Astrocyte of the spinal cord (primary cell): Measurements from ENCODE around the gene SSBP2.

ENCODE experiments used
- DNase-seq: peaks from one replicate; pipeline ENCODE4 v3.0.0; 2011; ENCODE audit warnings: low read depth, low spot score
- H3K4me3 ChIP-seq: 2 replicates; pipeline ENCODE4 v1.5.1; 2011; ENCODE audit warnings: low read depth, mild to moderate bottlenecking, low read length, moderate library complexity
- in situ Hi-C: cut with HindIII; loops from 2 replicates; pipeline ENCODE4 v1.10.0; 2017; ENCODE audit warnings: low sequenced_read_pairs
- TF ChIP-seq, protein P1 (sequence below): IDR thresholded peaks from 2 replicates; pipeline ENCODE4 v1.5.1; 2012; ENCODE audit warnings: low read depth, mild to moderate bottlenecking, low read length, inconsistent platforms

SSBP2 gene

DNA sequence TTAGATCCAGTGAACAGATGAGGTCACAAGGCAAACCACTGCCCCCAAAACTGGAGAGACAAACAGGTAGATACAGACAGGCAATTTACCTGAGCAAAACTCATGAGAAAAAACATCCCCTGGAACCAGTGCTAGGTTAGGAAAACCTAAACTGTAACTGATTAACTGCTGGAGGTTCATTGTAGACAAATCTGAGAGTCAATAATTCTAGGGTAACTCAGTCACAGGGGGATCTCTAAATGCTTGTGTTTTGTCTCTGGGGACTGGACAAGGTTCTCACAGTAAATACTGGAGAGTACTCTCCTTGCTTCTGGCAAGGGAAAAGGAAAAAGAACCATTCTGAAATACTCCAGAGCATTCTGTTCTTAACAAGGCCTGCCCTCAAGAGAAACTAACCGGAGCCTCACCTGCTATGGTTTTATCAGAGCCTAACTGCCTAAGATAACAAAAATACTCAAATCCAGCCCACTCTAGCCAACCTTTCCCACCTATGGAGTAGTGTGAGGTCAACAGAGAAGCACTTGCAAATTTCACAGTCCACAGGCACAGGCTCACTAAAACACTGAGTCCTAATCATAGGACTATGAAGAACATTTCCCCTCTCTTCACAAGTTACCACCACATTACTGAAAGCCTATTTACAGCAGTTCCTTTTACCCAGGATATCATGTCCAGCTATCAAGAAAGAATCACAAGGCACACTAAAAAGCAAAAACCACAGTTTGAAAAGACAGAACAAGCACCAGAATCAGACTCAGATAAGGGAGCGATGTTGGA is 217.1 kb downstream of the SSBP2 start:
- in situ Hi-C loops: no loop called here
- DNase-seq: no peak

DNA sequence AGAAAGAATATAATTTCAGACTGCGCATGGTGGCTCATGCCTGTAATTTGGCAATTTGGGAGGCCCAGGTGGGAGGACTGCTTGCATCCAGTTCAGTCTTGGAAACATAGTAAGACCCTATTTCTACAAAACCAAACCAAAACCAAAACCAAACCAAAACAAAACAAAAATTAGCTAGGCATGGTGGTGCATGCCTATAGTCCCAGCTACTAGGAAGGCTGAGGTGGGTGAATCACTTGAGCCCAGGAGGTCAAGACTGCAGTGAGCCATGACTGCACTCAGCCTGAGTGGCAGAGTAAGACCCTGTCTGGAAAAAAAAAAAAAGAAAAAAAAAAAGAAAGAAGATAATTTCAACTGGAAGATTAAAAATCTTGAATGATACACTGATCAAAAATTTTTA is 220.0 kb downstream of the SSBP2 start:
- H3K4me3 ChIP-seq: no peak overlapping the region
- DNase-seq: peak; percentile 7
- in situ Hi-C loops: no loop called here
- TF ChIP-seq, protein P1, sequence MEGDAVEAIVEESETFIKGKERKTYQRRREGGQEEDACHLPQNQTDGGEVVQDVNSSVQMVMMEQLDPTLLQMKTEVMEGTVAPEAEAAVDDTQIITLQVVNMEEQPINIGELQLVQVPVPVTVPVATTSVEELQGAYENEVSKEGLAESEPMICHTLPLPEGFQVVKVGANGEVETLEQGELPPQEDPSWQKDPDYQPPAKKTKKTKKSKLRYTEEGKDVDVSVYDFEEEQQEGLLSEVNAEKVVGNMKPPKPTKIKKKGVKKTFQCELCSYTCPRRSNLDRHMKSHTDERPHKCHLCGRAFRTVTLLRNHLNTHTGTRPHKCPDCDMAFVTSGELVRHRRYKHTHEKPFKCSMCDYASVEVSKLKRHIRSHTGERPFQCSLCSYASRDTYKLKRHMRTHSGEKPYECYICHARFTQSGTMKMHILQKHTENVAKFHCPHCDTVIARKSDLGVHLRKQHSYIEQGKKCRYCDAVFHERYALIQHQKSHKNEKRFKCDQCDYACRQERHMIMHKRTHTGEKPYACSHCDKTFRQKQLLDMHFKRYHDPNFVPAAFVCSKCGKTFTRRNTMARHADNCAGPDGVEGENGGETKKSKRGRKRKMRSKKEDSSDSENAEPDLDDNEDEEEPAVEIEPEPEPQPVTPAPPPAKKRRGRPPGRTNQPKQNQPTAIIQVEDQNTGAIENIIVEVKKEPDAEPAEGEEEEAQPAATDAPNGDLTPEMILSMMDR: no peak

More for the DNA sequence above, 217.1 kb downstream of the SSBP2 start:
- no peak overlapping the region for H3K4me3 ChIP-seq
- TF ChIP-seq, protein P1: no peak

DNA sequence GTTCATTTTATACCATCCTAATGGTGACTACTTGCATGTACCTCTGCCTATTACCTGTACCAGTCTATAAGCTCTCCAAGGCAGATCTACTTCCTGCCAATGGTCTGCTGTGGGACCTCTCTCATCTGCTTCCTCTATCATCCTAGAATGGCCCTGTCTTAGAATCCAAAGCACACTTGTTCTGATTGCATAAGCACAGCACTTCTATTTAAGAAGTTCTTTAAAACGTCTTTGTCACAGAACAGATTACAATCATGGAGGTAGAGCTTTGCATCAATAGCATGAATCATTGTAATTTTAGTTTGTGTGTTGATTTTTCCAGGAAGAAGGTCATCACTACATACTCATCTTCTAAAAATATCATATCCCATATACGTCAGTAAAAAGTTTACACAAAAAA is 225.2 kb downstream of the SSBP2 start:
- in situ Hi-C loops: no loop called here
- peak; percentile 53 for DNase-seq
- TF ChIP-seq, protein P1: no peak
- no peak overlapping the region for H3K4me3 ChIP-seq

DNA sequence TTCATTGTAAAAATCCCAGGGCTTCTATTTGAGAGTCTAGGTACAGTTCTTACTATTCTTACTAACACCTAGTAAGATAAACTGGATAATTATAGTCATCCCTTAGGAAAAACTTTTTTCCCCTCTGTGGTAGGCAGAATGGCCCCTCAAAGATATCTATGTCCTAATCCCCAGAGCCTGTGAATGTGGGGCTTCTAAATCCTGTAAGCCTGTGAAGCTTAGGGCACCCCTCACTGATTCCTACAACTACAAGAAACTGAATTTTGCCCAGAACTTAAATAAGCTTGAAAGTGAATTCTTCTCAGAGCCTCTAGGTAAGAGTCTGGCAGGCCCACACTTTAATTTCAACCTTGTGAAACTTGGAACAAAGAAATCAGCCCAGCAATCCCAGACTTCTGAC is 226.9 kb downstream of the SSBP2 start:
- in situ Hi-C loops: no loop called here
- no peak overlapping the region for H3K4me3 ChIP-seq
- TF ChIP-seq, protein P1: no peak
- DNase-seq: no peak

DNA sequence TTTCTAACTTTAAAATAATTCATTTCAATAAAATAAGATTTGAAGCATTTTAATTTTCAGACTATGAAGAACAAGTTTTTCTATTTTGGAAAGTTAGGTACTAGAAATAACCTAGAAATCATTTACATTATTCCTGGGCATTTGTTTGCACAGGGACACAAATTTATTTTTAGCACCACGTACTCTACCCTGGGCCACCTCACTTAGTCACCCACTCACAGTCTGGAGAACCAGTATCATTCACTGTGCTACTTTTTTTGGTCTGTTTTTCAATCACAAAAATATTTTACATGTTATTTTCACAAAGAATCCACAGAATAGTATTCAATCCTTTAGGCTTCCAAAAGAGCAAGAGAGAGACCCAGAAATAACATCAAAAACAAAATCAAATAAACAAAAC is 228.3 kb downstream of the SSBP2 start:
- no peak overlapping the region for H3K4me3 ChIP-seq
- DNase-seq: no peak
- TF ChIP-seq, protein P1: no peak
- in situ Hi-C loops: no loop called here

DNA sequence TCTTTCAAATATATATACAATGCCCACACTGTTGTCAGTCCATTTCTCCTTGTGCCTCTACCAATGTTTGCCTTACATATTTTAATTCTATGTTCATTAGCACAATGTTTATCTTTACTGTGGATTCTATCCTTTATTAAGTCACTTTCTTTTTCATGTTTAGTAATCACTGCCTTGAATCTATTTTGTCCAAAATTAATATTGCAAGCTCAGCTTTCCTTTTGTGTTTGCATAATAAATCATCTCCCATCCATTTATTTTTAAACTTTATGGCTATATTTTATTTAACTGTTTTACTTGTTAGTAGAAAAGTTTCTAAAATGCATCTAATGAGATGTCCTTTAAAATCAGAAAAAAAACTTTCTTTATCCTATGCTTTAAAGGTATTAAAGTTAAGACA is 230.1 kb downstream of the SSBP2 start:
- DNase-seq: no peak
- H3K4me3 ChIP-seq: no peak overlapping the region
- in situ Hi-C loops: no loop called here
- TF ChIP-seq, protein P1: no peak
